ENCODE results near the gene ANKRD13B. TPM values are rescaled to one million over a fixed set of nuclear protein-coding genes. Genes with fewer than 3 reads are reported as not detected.
"Not testable (repeated sequence)": the region's sequence is repeated elsewhere in the genome, so short reads cannot be mapped to it uniquely, and the experiment has no call there.

The ANKRD13B gene
- total RNA-seq, 4 donors from 2014 or later: 19.0 to 50.1 (median 26.4) TPM

GRCh38 chr17:29643817-29644160 is 50.9 kb downstream of the ANKRD13B start:
- TF ChIP-seq CTCF (IDR thresholded peaks at IDR 0.05): no peak
- no peak for TF ChIP-seq EP300 (IDR thresholded peaks at IDR 0.05)
- no peak overlapping the region for H3K4me3 ChIP-seq
- H3K27ac ChIP-seq: peak overlapping the region; percentile 63 to 92 (median 84)
- H3K9me3 ChIP-seq: no peaks in the 10 kb centered on the region
- no peaks in the 10 kb centered on the region for H3K27me3 ChIP-seq
- DNase-seq (ENCODE audit: low spot score in 2 of 2): no peak
- H3K4me1 ChIP-seq: peaks cover 5 to 82% (median 64%) of the 10 kb centered on the region in 4 donors
- 81 to 92% methylated on average over 1 of the region's 1 CpG for WGBS, 2 donors
- peaks cover 0 to 16% (median 0%) of the 10 kb centered on the region in 3 donors for H3K36me3 ChIP-seq

- Histone ChIP-seq H3K36me3 (peaks cover 0 to 29% (median 3%) of the 10 kb centered on the region in 3 donors), H3K27ac (peak overlapping the region; percentile 63 to 92 (median 84)), H3K4me3 (no peak overlapping the region), H3K27me3 (no peaks in the 10 kb centered on the region), H3K4me1 (peaks cover 5 to 64% (median 47%) of the 10 kb centered on the region in 4 donors), H3K9me3 (no peaks in the 10 kb centered on the region)
- TF ChIP-seq CTCF (IDR thresholded peaks at IDR 0.05): no peak
- peak; percentile 66 to 95 for TF ChIP-seq EP300 (IDR thresholded peaks at IDR 0.05)
- peak in 1 of 2 donors; percentile 15 for TF ChIP-seq POLR2A (IDR thresholded peaks at IDR 0.05)
- 19 to 25% methylated on average over 5 of the region's 5 CpGs for WGBS, 2 donors
- DNase-seq (ENCODE audit: low spot score in 2 of 2): peak; percentile 82 to 89
Measured at GRCh38 chr17:29645515-29646051, 52.7 kb downstream of the ANKRD13B start.

GRCh38 chr17:29648005-29648404 is 55.1 kb downstream of the ANKRD13B start:
- WGBS, 2 donors: 85 to 86% methylated on average over 5 of the region's 5 CpGs
- H3K36me3 ChIP-seq: peaks cover 0 to 41% (median 3%) of the 10 kb centered on the region in 3 donors
- H3K27ac ChIP-seq: peak overlapping the region in 2 of 4 donors; percentile 41 to 90
- peaks cover 5 to 50% (median 34%) of the 10 kb centered on the region in 4 donors for H3K4me1 ChIP-seq
- no peak for DNase-seq (ENCODE audit: low spot score in 2 of 2)
- no peaks in the 10 kb centered on the region for H3K9me3 ChIP-seq
- no peaks in the 10 kb centered on the region for H3K27me3 ChIP-seq
- TF ChIP-seq POLR2A (IDR thresholded peaks at IDR 0.05) (no peak), EP300 (IDR thresholded peaks at IDR 0.05) (no peak), CTCF (IDR thresholded peaks at IDR 0.05) (no peak)
- no peak overlapping the region for H3K4me3 ChIP-seq

GRCh38 chr17:29649359-29649758 is 56.4 kb downstream of the ANKRD13B start:
- H3K4me3 ChIP-seq: no peak overlapping the region
- no peak for DNase-seq (ENCODE audit: low spot score in 2 of 2)
- H3K27me3 ChIP-seq: no peaks in the 10 kb centered on the region
- H3K9me3 ChIP-seq: no peaks in the 10 kb centered on the region
- WGBS, 2 donors: 94 to 95% methylated on average over 5 of the region's 5 CpGs
- H3K4me1 ChIP-seq: peaks cover 5 to 42% (median 22%) of the 10 kb centered on the region in 4 donors
- TF ChIP-seq POLR2A (IDR thresholded peaks at IDR 0.05): no peak
- no peak for TF ChIP-seq CTCF (IDR thresholded peaks at IDR 0.05)
- no peak for TF ChIP-seq EP300 (IDR thresholded peaks at IDR 0.05)
- H3K36me3 ChIP-seq: peaks cover 0 to 52% (median 3%) of the 10 kb centered on the region in 3 donors
- peak overlapping the region in 3 of 4 donors; percentile 1 to 90 (median 4) for H3K27ac ChIP-seq

DNA sequence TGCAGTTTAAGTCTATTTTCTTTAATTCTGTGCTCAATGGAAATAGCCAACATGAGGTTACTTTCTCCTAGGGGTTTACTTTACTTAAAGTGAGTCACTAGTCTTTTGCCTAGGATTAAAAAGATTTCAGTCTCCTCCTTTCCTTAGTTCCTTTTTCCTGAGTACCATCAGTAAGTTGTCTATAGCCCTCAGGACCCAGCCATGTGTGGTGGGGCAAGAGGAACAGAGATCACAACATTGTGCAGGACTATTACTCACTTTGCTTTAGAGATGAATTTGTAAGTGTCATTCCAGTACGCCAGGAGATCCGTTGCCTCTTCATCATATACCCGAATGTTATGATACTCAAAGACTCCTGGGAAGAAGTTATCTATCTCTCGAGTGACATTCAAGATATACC is 57.5 kb downstream of the ANKRD13B start:
- peaks cover 0 to 62% (median 3%) of the 10 kb centered on the region in 3 donors for H3K36me3 ChIP-seq

DNA sequence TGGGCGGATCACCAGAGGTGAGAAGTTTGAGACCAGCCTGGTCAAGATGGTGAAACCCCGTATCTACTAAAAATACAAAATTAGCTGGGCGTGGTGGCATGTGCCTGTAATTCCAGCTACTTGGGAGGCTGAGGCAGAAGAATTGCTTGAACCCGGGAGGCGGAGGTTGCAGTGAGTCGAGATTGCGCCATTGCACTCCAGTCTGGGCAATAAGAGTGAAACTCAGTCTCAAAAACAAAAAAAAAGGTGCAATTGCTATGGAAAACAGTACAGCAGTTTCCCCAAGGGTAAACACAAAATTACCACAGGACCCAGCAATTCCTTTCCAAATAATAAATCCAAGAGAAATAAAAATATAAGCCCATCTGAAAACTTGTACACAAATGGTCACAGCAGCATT is 59.0 kb downstream of the ANKRD13B start:
- peak overlapping the region in 2 of 4 donors; percentile 34 to 60 for H3K27ac ChIP-seq
- 85 to 88% methylated on average over 7 of the region's 7 CpGs for WGBS, 2 donors
- not testable (repeated sequence) for H3K4me3 ChIP-seq; H3K27me3 ChIP-seq; DNase-seq (ENCODE audit: low spot score in 2 of 2); H3K9me3 ChIP-seq
- H3K4me1 ChIP-seq: peaks cover 0 to 21% (median 0%) of the 10 kb centered on the region in 4 donors
- peaks cover 0 to 74% (median 11%) of the 10 kb centered on the region in 3 donors for H3K36me3 ChIP-seq

More for the DNA sequence above, 57.5 kb downstream of the ANKRD13B start:
- Histone ChIP-seq H3K4me1 (peaks cover 0 to 36% (median 12%) of the 10 kb centered on the region in 4 donors), H3K27me3 (no peaks in the 10 kb centered on the region), H3K4me3 (no peak overlapping the region), H3K9me3 (no peaks in the 10 kb centered on the region), H3K27ac (peak overlapping the region in 3 of 4 donors; percentile 1 to 90 (median 56))
- 90 to 92% methylated on average over 4 of the region's 4 CpGs for WGBS, 2 donors
- TF ChIP-seq POLR2A (IDR thresholded peaks at IDR 0.05) (no peak), EP300 (IDR thresholded peaks at IDR 0.05) (no peak), CTCF (IDR thresholded peaks at IDR 0.05) (no peak)
- DNase-seq (ENCODE audit: low spot score in 2 of 2): no peak

All from tibial nerve (tissue), 4 donors.